GM20431 (cell line): ENCODE measurements around the gene ZBTB42.

Experiments used
- in situ Hi-C: fragments of 300-500 bp; cut with MseI, MboI; formaldehyde crosslinking; loops from one replicate; pipeline ENCODE4 v1.15.0; 2020; ENCODE audit warnings: low sequenced_read_pairs; ENCODE audit not compliant: unreplicated experiment

Gene ZBTB42

GRCh38 chr14:104800771-104801519 is at the start of gene ZBTB42:
ZBTB42 (plus strand) TSS chr14:104801101; CDS start chr14:104801198, 97 bp downstream.
- in situ Hi-C loops, result no loop called here

GRCh38 chr14:104751539-104752422 is 49.1 kb upstream of the ZBTB42 start:
- in situ Hi-C loops, result no loop called here

DNA sequence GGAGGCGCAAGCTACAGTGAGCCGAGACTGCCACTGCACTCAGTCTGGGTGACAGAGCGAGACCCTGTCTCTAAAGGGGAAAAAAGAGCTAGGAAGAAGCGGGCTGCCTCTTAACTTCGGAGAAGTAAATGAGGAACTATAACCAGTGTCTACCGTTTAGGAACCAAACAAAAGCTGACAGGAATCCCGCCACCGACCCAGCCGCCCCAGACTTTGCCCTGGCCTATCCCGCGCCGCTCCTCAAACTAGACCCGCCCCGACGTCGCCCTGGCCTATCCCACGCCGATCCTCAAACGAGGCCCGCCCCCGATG is 48.5 kb upstream of the ZBTB42 start:
- in situ Hi-C loops, result no loop called here

- in situ Hi-C loops, result no loop called here
These were observed 48.0 kb upstream of the ZBTB42 start, which contains the start of gene SIVA1 for GRCh38 chr14:104752735-104753527. SIVA1 (plus strand) TSS chr14:104753147; CDS start chr14:104753202, 55 bp downstream.

DNA sequence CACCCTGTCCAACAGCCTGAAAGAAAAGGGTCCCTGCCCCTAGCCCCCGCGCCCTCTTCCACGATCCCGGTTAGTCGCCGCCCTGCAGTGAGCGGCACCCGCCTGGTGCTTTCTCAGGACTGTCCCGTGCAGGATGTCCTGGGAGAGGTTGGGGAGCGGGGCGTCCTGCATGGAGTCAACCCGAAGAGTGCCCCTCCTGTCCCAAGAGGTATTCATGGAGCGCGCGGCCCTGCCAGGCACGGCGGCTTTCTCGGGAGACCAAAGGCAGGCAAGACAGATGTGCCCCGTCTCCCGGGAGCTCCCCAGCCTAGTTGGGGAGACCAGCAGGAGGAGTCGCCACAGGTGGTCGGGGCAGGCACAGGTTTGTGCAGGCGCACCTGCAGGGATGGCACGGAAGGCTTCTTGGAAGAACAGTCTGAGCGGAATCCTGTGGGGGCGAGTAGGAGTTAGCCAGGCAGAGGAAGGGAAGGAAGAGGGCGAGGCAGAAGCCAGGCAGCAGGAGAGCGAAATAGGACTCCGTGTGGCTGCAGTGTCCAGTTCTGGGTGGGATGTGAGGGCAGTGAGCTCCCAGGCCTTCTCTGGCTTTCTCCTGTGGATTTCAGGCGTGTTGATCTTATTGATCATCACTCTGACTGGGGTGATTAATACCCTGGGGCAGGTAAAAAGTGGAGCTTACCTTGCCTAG is 47.2 kb upstream of the ZBTB42 start:
- in situ Hi-C loops, result no loop called here

DNA sequence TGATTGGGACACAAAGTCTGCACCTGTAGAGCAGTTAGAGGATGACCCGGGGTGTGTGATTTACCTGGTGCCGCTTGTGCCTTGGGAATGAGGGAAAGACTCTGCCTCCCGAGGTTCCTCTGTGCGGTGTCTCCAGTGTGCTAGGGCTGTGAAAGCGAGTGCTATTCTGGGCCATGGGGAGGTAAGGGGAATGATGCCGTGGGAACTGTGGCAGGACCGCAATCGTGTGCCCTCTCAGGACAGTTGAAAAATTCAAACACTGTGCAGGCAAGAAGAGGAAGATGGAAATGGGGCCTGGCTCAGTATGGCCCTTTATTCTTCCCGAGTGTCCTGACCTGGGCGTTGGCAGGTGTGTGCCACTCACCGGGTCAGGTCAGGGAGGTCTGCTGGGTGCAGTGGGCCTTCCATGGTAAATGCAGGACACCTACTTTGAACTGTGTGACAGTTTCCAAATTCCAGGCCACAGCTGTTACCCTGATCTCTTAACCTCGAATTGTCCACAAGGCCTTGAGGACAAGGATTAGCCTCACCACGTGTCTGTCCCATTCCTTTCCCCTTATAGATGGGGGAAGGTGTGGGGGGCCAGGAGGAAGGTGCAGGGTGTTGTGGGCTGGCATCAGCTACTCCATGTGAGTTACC is 46.6 kb upstream of the ZBTB42 start:
- in situ Hi-C loops, result no loop called here

DNA sequence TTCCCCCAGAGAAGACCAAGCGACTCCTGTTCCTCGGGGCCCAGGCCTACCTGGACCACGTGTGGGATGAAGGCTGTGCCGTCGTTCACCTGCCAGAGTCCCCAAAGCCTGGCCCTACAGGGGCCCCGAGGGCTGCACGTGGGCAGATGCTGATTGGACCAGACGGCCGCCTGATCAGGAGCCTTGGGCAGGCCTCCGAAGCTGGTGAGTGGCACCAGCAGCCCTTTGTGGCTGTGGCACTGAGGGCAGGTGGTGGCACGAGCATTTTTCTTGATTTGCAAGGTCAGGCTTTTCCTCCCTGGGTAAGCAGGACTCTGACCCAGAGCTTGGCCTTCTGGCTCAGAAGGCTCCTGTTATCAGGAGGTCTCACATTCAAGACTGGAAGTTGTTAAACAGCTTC is 45.3 kb upstream of the ZBTB42 start:
- in situ Hi-C loops, result no loop called here

DNA sequence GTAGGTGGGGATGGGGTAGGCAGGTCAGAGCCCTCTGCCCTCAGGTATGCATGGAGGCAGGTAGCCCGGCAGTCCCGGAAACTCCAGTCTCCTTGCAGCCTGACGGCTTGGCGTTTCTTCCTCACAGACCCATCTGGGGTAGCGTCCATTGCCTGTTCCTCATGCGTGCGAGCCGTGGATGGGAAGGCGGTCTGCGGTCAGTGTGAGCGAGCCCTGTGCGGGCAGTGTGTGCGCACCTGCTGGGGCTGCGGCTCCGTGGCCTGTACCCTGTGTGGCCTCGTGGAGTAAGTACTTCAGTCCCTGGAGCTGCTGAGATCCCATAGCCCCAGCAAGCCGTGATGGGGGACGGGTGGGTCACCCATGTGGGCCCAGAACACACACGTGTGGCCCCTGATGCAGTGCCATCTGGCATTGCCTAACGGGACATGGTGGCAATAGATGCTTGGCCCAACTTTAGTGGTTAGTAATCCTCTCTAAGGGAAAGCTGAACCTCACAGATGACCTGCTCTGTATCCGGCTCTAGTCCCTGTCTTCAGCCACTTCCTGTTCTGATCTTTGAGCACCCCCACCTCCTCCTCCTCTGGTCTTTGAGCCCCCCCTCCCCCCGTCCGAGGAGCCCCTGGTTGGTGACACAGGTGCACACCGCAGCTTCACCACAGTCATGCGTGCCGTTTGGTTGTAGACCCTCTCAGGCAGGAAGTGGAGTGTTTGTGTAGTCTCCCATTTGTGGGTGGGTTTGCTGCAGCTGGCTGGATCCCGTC is 44.2 kb upstream of the ZBTB42 start:
- in situ Hi-C loops, result no loop called here

- in situ Hi-C loops, result no loop called here
These were observed 43.7 kb upstream of the ZBTB42 start for GRCh38 chr14:104757238-104757585.

- in situ Hi-C loops, result no loop called here
These were observed 43.1 kb upstream of the ZBTB42 start for GRCh38 chr14:104757681-104758392.

DNA sequence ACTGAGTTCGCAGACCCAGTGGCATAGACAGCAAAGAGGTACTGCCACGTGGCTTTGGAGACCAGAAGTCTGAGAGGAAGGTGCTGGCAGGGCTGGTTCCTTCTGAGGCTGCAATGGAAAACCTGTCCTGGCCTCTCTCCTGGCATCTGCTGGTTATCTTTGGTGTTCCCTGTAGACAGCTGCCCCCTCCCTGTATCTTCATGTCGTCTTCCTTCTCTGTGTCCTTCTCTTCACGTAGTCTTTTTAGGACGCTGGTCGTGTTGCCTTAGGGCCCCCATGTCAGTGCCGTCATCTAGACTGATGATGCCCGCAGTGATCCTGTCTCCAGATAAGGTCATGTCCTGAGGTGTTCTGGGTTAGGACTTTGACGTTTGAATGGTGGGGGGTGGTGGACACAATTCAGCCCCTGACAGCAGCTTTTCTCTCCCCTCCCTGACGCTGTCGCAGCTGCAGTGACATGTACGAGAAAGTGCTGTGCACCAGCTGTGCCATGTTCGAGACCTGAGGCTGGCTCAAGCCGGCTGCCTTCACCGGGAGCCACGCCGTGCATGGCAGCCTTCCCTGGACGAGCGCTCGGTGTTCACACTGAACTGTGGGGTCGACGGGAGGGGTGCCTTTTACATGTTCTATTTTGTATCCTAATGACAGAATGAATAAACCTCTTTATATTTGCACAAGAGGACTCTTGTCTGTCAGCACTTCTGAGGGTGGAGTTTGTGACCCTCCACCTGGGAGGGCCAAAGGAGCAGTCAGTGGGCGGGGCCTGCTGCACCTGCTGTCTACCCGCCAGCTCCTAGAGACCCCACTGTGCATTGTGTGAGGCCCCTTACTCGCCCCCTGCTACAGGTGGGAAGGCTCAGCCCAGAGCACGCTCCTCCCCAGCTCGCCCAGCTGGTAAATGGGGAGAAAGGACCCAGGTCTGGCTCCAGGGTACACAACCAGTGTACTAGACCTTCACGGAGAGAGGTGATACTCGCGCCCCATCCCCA is 41.6 kb upstream of the ZBTB42 start:
- in situ Hi-C loops, result no loop called here

GRCh38 chr14:104765517-104765916 is 35.4 kb upstream of the ZBTB42 start:
- in situ Hi-C loops, result no loop called here

GRCh38 chr14:104766256-104766862 is 34.5 kb upstream of the ZBTB42 start:
- in situ Hi-C loops, result no loop called here

GRCh38 chr14:104766863-104767633 is 33.9 kb upstream of the ZBTB42 start:
- in situ Hi-C loops, result no loop called here

GRCh38 chr14:104767634-104767918 is 33.3 kb upstream of the ZBTB42 start:
- in situ Hi-C loops, result no loop called here
